Neural cell (in vitro differentiated cells): Measurements from ENCODE around the gene MSANTD2.

Experiments
- CTCF ChIP-seq: fragments of 450-650 bp; IDR thresholded peaks from 2 replicates; pipeline ENCODE4 v1.5.1; 2014; ENCODE audit warnings: antibody characterized with exemption, mild to moderate bottlenecking, moderate library complexity; ENCODE audit not compliant: poor library complexity, severe bottlenecking
- EP300 ChIP-seq: fragments of 450-650 bp; conservative IDR thresholded peaks from 2 replicates; pipeline ENCODE4 v1.6.1; 2014; ENCODE audit warnings: antibody characterized with exemption, mild to moderate bottlenecking, moderate library complexity; ENCODE audit not compliant: poor library complexity, severe bottlenecking
- MXI1 ChIP-seq: fragments of 450-650 bp; conservative IDR thresholded peaks from 2 replicates; pipeline ENCODE4 v1.6.1; 2014; ENCODE audit warnings: antibody characterized with exemption, mild to moderate bottlenecking; ENCODE audit not compliant: poor library complexity, severe bottlenecking
- POLR2AphosphoS5 ChIP-seq: IDR thresholded peaks from 2 replicates; pipeline ENCODE4 v1.6.1; 2012
- REST ChIP-seq: IDR thresholded peaks from 2 replicates; pipeline ENCODE4 v1.6.1; 2012; ENCODE audit warnings: borderline replicate concordance

GRCh38 chr11:124747406-124748099 lies 52.7 kb downstream of the MSANTD2 start:
- no peak for TF ChIP-seq REST
- TF ChIP-seq CTCF, result no peak
- TF ChIP-seq MXI1, result no peak
- no peak for TF ChIP-seq EP300
- no peak for TF ChIP-seq POLR2AphosphoS5
